Gastrocnemius medialis (tissue), 4 donors: ENCODE results near the gene NFX1. TPM values are rescaled to one million over a fixed set of nuclear protein-coding genes. Genes with fewer than 3 reads are reported as not detected.

ENCODE experiments used
- ATAC-seq, 2 donors: fragments of 150-250 bp; one replicate each; pipeline ENCODE4 v1.9.1; 2016
- DNase-seq, 2 donors: peaks; one replicate each; pipeline ENCODE4 v3.0.0-alpha.2; 2019
- H3K27ac ChIP-seq, 4 donors: fragments of 200-600 bp; sonication (generic); 1 replicate in 1 of 4; 2 replicates in 3 of 4; pipeline ENCODE4 v1.5.1; 2016 to 2018; ENCODE audit warnings: mild to moderate bottlenecking in 2 of 4, moderate library complexity in 1 of 4
- H3K27me3 ChIP-seq, 3 donors: fragments of 200-600 bp; sonication (generic) in 2 of 3; 1 replicate in 1 of 3; 2 replicates in 2 of 3; pipeline versions ENCODE4 v1.5.1 to v1.6.0; 2016 to 2019; ENCODE audit warnings: mild to moderate bottlenecking in 1 of 3, moderate library complexity in 1 of 3
- H3K36me3 ChIP-seq, 2 donors: fragments of 200-600 bp; sonication (generic) in 1 of 2; one replicate each; pipeline ENCODE4 v1.5.1; 2017 to 2018
- H3K4me1 ChIP-seq, 2 donors: fragments of 200-600 bp; sonication (generic) in 1 of 2; one replicate each; pipeline ENCODE4 v1.5.1; 2016 to 2017; ENCODE audit warnings: mild to moderate bottlenecking in 2 of 2
- H3K4me3 ChIP-seq, 4 donors: fragments of 200-600 bp; sonication (generic) in 3 of 4; 1 replicate in 1 of 4; 2 replicates in 3 of 4; pipeline ENCODE4 v1.5.1; 2016 to 2019; ENCODE audit warnings: mild to moderate bottlenecking in 2 of 4
- H3K9me3 ChIP-seq, 3 donors: fragments of 200-600 bp; sonication (generic) in 2 of 3; 1 replicate in 1 of 3; 2 replicates in 2 of 3; pipeline ENCODE4 v1.5.1; 2016 to 2019
- POLR2A ChIP-seq, 2 donors: fragments of 450-650 bp; IDR thresholded peaks; one replicate each; pipeline ENCODE4 v1.6.1; 2017; ENCODE audit warnings: antibody characterized with exemption in 2 of 2, mild to moderate bottlenecking in 2 of 2, moderate library complexity in 2 of 2
- in situ Hi-C, 4 donors: fragments of 200-750 bp; cut with MboI; loops; one replicate each; pipeline versions ENCODE4 v1.15.0 to v1.8.0; 2017; ENCODE audit warnings: low sequenced_read_pairs in 4 of 4
- intact Hi-C: fragments of 100-400 bp; cut with DNase I; formaldehyde crosslinking; loops from one replicate; pipeline ENCODE4 v1.15.1; 2023; ENCODE audit warnings: low total_unique reads
- total RNA-seq, 4 donors: library from RNA; depleted of rRNA; stranded (reverse); fragments of >200 nt; gene quantifications; one replicate each; pipeline versions ENCODE4 v1.1.0 to v1.2.3, GENCODE V29; 2016
- TF ChIP-seq, protein P1 (sequence below), 5 experiments: fragments of 450-650 bp in 3 of 5; fragments of 200-600 bp in 2 of 5; sonication (generic) in 2 of 5; IDR thresholded peaks in 4 of 5; conservative IDR thresholded peaks in 1 of 5; 1 replicate in 4 of 5; 2 replicates in 1 of 5; pipeline ENCODE4 v1.5.1; 2016 to 2019; ENCODE audit warnings: antibody characterized with exemption in 5 of 5, mild to moderate bottlenecking in 3 of 5, moderate library complexity in 3 of 5

The NFX1 gene
- total RNA-seq: 10 to 100 TPM; 29.8 to 52.0 (median 40.6) TPM

DNA sequence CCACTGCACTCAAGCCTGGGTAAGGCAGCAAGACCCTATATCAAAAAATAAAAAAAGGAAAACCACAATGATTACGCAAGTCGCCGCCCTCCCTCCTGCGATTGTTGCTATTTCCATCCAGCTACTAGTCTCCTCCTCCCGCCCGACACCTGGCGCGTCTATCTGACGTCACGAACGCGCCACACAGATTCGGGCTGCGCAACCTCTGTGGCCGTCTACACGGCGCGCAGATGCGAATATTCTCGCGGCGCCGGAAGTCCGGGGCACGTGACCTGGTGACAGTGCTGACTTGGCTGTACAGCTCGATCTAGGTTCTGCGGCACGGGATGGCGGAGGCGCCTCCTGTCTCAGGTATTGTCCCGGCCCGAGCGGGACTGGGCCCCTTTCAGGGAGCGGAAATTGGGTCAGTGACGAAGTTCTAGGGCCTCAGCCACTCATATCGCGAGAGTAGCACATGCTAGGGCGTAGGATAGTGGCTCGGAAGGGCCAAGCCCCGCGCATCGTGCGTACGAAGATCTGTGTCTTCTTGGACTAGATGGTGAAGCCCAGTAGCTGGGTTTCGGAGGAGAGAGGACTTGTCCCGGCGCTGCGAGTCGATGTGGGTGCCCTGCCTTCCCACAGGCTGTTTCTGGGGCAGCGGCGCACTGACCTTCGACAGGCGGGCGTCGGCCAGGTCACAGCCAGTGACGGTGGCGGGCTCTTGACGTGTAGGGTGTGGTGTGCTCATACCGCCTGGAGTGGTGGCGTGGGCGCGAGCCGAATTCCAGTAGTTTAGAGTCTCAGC is at the start of gene NFX1:
Gene NFX1, plus strand, starts transcription at position 270 of the 784 bp plus-strand sequence. Its CDS starts 57 bp downstream, at position 327.
- DNase-seq (peak; percentile 96 to 99), ATAC-seq (peak; percentile 83 to 88)
- intact Hi-C loops: loop anchor here (1.0 to 2.0 kb wide), 3 partner anchors 25 to 38 kb away; partner anchors contain the start of gene CHMP5
- no peaks in the 10 kb centered on the region for H3K27me3 ChIP-seq
- H3K27ac ChIP-seq: peak within 1 kb of the TSS; percentile 93 to 100 (median 94)
- H3K4me1 ChIP-seq: peaks cover 48 to 52% of the 10 kb centered on the region in 2 donors
- in situ Hi-C loops: loop anchor here in 2 of 4 donors (10.0 to 25.0 kb wide), 2 partner anchors 172 to 184 kb away; partner anchors contain the start of gene NOL6 (in 2 of the 2)
- peak within 1 kb of the TSS; percentile 69 to 90 (median 76) for H3K4me3 ChIP-seq
- TF ChIP-seq, protein P1, sequence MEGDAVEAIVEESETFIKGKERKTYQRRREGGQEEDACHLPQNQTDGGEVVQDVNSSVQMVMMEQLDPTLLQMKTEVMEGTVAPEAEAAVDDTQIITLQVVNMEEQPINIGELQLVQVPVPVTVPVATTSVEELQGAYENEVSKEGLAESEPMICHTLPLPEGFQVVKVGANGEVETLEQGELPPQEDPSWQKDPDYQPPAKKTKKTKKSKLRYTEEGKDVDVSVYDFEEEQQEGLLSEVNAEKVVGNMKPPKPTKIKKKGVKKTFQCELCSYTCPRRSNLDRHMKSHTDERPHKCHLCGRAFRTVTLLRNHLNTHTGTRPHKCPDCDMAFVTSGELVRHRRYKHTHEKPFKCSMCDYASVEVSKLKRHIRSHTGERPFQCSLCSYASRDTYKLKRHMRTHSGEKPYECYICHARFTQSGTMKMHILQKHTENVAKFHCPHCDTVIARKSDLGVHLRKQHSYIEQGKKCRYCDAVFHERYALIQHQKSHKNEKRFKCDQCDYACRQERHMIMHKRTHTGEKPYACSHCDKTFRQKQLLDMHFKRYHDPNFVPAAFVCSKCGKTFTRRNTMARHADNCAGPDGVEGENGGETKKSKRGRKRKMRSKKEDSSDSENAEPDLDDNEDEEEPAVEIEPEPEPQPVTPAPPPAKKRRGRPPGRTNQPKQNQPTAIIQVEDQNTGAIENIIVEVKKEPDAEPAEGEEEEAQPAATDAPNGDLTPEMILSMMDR (IDR thresholded peaks at IDR 0.05 in 4 of 5, conservative IDR thresholded peaks at IDR 0.05 in 1 of 5): peak in 1 of 5 experiments; percentile 17
- TF ChIP-seq POLR2A (IDR thresholded peaks at IDR 0.05): peak; percentile 87 to 89
- peaks cover 0 to 6% of the 10 kb centered on the region in 2 donors for H3K36me3 ChIP-seq
- no peaks in the 10 kb centered on the region for H3K9me3 ChIP-seq

DNA sequence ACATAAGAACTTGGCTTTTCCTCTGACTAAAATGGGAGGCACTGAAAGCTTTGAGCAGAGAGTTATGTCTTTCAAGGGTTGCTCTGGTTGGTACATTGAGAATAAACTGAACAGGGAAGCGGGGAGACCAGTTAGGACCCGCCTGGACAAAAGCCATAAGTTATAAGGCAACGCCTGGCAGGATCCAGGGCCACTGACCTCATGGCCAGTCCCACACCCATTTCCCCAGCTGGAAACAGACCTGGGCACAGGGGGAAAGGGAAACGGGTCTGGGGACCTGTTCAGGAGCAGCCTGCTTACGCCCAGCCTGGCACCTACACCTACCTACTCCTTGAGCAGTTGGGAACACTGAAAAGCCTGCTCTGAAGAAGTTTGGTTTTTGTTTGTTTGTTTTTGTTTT is 49.0 kb upstream of the NFX1 start:
- in situ Hi-C loops (no loop called here), intact Hi-C loops (no loop called here)
- no peaks in the 10 kb centered on the region for H3K36me3 ChIP-seq
- ATAC-seq (no peak), DNase-seq (no peak)
- no peak for TF ChIP-seq POLR2A (IDR thresholded peaks at IDR 0.05)
- TF ChIP-seq, protein P1 (IDR thresholded peaks at IDR 0.05 in 4 of 5, conservative IDR thresholded peaks at IDR 0.05 in 1 of 5): no peak
- no peaks in the 10 kb centered on the region for H3K9me3 ChIP-seq
- H3K4me1 ChIP-seq: peaks cover 13 to 14% of the 10 kb centered on the region in 2 donors
- no peak overlapping the region for H3K27ac ChIP-seq
- no peak overlapping the region for H3K4me3 ChIP-seq
- no peaks in the 10 kb centered on the region for H3K27me3 ChIP-seq

DNA sequence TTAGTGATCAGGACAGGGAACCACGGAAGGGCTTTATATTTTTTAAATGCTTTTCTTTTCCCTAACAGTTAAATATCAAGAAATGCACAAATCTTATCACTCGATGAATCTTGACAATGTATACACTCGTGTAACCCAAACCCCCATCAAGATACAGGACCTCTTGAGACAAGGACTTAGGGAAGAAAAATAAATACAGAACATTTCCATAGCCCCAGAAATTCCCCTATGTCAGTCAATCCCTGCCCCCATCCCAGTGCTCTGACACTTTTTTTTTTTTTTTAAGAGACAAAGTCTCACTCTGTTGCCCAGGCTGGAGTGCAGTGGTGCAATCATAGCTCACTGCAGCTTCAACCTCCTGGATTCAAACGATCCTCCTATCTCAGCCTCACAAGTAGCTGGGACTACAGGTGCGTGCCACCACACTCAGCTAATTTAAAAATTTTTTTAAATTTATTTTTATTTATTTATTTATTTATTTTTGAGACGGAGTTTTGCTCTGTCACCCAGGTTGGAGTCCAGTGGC is 47.6 kb upstream of the NFX1 start:
- H3K4me3 ChIP-seq: no peak overlapping the region
- H3K27ac ChIP-seq: no peak overlapping the region
- H3K4me1 ChIP-seq: peaks cover 13 to 14% of the 10 kb centered on the region in 2 donors
- ATAC-seq: no peak
- intact Hi-C loops: no loop called here
- in situ Hi-C loops: no loop called here
- H3K9me3 ChIP-seq: no peaks in the 10 kb centered on the region
- no peaks in the 10 kb centered on the region for H3K27me3 ChIP-seq
- DNase-seq: no peak
- peaks cover 0 to 3% of the 10 kb centered on the region in 2 donors for H3K36me3 ChIP-seq
- no peak for TF ChIP-seq POLR2A (IDR thresholded peaks at IDR 0.05)
- TF ChIP-seq, protein P1 (IDR thresholded peaks at IDR 0.05 in 4 of 5, conservative IDR thresholded peaks at IDR 0.05 in 1 of 5): no peak

DNA sequence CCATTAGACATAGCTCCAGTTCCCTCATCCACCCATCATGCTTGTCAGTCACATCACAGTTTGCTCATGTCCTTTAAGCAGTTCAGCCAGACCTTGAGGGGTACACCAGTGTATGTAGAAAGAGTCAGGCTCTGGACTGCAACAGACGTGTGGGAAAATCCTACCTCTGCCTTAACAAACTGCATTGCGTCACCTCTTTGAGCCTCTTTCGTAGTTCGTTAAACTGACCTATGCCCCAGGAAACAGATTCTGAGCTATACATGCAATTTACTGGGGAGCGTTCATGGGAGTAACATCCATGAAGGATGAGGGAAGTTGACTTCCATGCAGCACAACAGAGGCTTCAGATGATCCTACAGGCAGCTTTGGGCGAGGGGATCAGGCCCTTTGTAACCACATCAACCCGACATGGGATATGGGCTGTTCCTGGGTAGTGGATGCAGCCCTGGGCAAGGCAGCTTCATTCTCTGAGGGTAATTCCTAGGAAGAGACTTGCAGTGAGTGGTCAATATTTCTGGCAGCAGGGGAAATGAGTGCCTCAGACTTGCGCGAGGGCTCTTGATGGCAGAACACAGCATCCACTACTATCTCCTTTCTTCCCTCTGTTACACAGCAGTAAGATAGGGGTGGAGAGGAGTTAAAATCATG is 46.1 kb upstream of the NFX1 start:
- Histone ChIP-seq H3K9me3 (no peaks in the 10 kb centered on the region), H3K4me3 (no peak overlapping the region), H3K27ac (no peak overlapping the region), H3K4me1 (peaks cover 10 to 12% of the 10 kb centered on the region in 2 donors), H3K27me3 (no peaks in the 10 kb centered on the region), H3K36me3 (peaks cover 0 to 10% of the 10 kb centered on the region in 2 donors)
- ATAC-seq (no peak), DNase-seq (no peak)
- intact Hi-C loops (no loop called here), in situ Hi-C loops (no loop called here)
- TF ChIP-seq POLR2A (IDR thresholded peaks at IDR 0.05): no peak
- TF ChIP-seq, protein P1 (IDR thresholded peaks at IDR 0.05 in 4 of 5, conservative IDR thresholded peaks at IDR 0.05 in 1 of 5): no peak
